Measurements from ENCODE around the gene EMX1. TPM values are rescaled to one million over a fixed set of nuclear protein-coding genes. Genes with fewer than 3 reads are reported as not detected.

Gene EMX1
- total RNA-seq: 0.20 TPM

- ATAC-seq (peak; percentile 84), DNase-seq (ENCODE audit: low spot score) (peak; percentile 85)
Observed at GRCh38 chr2:72917138-72917876, at the start of gene EMX1. EMX1 (plus strand) TSS chr2:72917519; CDS start chr2:72917853, 334 bp downstream.

DNA sequence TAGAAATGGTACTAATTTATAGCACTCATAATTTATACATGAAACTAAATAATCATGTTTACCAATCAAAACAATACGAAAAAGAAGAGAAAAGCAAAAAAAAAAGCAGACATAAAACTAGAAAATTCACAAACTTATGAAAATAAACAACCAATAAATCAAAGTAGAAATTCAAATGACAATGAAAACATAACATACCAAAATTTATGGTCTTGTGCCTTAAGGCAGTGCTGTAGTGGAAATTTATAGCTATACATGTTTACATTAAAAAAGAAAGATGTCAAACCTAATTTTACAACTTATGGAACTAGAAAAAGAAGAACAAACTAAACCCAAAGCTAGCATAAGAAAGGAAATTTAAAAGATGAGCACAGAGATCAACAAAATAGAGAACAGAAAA, 46.3 kb upstream of the EMX1 start:
- ATAC-seq (no peak), DNase-seq (ENCODE audit: low spot score) (no peak)

GRCh38 chr2:72871880-72872279, 45.4 kb upstream of the EMX1 start:
- DNase-seq (ENCODE audit: low spot score): no peak
- ATAC-seq: no peak

- ATAC-seq (no peak), DNase-seq (ENCODE audit: low spot score) (no peak)
Observed at GRCh38 chr2:72883356-72883962, 33.9 kb upstream of the EMX1 start.

DNA sequence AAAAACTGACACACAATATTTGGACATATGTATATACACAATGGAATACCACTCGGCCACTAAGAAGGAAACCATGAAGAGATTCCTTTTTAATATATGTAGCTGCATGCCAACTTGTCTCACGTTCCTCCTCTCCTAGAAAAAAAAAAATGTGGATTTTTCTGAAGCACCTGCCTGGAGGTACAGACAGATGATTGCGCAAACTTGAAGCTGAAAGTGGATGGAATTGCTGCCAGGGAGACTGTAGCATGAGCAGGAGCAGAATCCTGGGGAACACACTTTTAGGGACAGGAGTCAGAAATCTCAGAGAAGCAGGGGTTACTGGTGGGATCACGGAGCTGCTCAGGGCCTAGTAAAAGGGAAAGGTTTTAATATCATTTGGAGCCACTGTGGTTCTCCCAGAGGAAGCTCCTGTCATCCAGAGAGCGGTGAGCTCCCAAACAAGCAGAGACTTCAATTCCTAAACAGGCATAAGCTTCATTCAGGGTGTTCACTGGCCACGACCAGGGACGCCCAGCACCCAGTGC, 30.8 kb upstream of the EMX1 start:
- DNase-seq (ENCODE audit: low spot score) (no peak), ATAC-seq (no peak)

DNA sequence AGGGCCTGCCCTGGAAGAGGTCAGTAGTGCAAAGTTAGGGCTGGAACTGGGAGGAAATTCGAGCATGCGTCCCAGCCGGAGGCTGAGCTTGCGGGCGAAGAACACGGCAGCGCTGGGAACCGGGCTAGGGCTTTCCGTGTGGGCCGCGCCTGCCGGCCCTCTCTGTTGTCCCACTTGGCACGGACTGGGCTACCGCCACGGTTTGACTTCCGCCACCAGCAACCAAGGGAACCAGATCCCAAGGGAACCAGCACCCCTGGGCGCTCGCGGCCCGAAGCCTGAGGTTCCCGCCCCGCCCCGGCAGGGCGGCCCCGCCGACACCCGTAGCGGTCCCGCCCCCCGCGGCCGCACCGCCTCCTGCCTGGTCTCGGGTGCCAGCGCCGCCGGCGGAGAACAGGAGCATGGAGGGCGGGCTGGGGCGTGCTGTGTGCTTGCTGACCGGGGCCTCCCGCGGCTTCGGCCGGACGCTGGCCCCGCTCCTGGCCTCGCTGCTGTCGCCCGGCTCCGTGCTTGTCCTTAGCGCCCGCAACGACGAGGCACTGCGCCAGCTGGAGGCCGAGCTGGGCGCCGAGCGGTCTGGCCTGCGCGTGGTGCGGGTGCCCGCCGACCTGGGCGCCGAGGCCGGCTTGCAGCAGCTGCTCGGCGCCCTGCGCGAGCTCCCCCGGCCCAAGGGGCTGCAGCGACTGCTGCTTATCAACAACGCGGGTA, 30.1 kb upstream of the EMX1 start, which contains the start of gene SPR:
Gene SPR, plus strand, starts transcription at position 377 of the 708 bp plus-strand sequence. Its CDS starts 25 bp downstream, at position 402.
- ATAC-seq (peak; percentile 90), DNase-seq (ENCODE audit: low spot score) (peak; percentile 93)

DNA sequence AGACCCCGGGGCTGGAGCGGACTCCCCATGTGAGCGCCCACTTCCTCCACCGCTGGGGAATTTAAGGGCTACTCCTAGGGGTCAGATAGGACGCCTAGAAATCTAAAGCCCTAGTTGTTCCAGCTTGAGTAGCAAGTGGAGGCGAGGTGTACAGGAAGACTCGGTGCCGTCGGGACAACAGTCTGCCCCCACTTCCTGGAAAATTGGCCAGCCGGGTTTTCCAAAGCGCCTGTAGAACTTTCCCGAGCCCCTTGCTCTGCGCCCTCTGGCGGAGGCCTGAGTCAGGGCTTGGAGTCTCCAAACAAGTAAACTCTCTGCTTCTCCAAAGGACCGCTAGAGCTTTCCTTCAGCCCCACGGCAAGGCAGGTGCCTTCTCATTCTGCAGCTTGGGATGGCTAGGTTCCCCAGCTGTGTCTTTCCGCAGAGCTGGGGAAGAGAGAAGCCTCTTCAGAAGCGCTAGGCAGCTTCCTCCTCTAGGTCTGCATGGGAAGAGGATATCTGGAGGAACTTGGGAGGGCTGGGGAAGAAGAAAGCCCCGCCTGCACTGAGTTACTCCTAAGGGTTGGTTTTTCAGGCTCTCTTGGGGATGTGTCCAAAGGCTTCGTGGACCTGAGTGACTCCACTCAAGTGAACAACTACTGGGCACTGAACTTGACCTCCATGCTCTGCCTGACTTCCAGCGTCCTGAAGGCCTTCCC, 29.4 kb upstream of the EMX1 start:
- peak; percentile 74 for ATAC-seq
- DNase-seq (ENCODE audit: low spot score): peak; percentile 90

DNA sequence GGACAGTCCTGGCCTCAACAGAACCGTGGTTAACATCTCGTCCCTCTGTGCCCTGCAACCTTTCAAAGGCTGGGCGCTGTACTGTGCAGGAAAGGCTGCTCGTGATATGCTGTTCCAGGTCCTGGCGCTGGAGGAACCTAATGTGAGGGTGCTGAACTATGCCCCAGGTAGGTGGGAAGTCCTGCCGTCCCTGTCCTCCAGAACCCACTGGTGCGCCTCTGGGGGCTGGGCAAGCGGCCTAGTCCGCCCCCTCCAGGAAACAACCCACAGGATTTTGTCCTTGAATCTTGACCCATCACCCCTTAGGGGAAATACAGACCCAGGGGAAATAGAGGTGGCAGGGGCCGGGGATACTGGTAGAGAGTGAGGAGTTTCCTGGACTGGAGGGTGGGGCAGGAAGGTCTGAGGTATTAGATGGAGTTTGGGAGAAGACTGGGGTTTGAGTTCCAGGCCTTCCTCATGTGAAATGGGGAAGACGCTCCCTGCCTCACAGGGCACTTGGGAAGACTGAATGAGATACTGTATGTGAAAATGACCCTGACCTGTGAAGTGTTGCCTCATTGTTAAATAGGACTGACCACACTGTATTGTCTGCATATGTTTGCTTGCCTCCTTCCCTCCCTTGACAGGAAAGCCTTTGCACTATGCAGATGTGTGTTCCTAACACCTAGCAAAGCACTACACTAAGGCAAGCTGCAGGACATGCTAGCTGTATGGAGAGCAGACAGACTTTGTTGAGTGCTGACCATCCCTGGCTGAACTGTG, 28.7 kb upstream of the EMX1 start:
- no peak for DNase-seq (ENCODE audit: low spot score)
- no peak for ATAC-seq

GRCh38 chr2:72889991-72890390, 27.3 kb upstream of the EMX1 start:
- ATAC-seq (no peak), DNase-seq (ENCODE audit: low spot score) (no peak)

DNA sequence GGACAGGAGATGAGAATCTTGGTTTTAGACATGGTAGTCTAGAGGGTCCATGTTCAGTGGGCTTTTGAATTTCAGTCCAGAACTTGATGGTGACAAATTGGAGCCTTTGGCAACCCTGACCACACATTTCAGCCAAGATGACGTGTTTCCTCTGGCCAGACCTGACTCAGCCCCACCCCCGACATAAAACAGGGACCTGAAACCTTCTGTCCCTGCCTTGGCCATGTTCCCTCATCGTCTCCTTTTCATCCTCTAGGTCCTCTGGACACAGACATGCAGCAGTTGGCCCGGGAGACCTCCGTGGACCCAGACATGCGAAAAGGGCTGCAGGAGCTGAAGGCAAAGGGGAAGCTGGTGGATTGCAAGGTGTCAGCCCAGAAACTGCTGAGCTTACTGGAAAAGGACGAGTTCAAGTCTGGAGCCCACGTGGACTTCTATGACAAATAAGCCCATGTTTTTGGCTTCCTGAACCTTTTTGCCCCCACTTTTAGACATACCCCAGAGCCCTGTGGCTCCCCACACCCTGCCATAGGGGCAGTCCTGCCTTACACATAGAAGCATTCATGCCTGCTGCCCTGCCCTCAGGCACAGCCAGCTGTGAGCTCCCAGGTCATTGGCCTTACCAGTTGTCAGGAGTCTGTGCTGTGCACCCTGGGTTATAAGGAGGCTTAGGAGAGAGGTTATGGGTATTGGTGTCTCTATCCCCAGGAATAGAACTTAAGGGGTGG, 26.1 kb upstream of the EMX1 start:
- DNase-seq (ENCODE audit: low spot score) (no peak), ATAC-seq (no peak)

GRCh38 chr2:72892506-72893173, 24.7 kb upstream of the EMX1 start:
- peak; percentile 76 for ATAC-seq
- DNase-seq (ENCODE audit: low spot score): peak; percentile 75

DNA sequence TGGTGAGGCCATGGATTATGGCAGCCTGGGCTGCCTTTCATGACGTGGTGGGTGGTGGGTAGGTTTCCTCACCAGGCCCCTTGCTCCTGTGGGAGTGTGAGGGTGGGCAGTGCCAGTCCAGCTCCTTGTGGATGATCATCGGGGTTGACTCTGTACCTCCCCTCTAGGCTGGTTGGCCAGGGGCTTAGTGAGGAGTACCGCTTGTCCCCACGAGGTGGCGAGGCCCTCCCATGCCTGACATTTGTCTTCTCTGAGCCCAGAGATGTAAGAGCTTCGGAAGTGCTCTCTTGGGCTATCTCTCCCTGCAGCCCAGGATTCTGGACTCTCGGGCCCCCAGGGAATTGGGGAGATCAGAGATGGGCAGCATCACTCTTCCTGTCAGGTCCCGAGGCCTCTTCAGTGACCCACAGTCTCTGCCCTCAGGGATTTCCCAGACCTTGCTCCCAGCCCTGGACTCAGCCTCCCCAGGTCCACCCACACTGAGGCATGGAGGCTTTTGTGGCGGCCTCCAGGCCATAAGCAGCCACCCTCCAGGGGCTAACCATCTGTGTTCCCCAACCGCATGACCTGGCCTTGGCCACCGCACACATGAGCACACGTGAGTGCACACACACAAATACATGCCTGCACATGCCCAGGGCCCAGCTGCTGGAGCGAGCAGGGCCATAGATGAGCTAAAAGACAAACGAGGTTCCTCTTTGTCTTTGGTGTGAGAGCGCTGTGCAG, 23.6 kb upstream of the EMX1 start:
- peak; percentile 64 for ATAC-seq
- DNase-seq (ENCODE audit: low spot score): no peak

GRCh38 chr2:72894514-72894913, 22.8 kb upstream of the EMX1 start:
- DNase-seq (ENCODE audit: low spot score) (no peak), ATAC-seq (no peak)

GRCh38 chr2:72895154-72895553, 22.2 kb upstream of the EMX1 start:
- DNase-seq (ENCODE audit: low spot score) (no peak), ATAC-seq (no peak)

DNA sequence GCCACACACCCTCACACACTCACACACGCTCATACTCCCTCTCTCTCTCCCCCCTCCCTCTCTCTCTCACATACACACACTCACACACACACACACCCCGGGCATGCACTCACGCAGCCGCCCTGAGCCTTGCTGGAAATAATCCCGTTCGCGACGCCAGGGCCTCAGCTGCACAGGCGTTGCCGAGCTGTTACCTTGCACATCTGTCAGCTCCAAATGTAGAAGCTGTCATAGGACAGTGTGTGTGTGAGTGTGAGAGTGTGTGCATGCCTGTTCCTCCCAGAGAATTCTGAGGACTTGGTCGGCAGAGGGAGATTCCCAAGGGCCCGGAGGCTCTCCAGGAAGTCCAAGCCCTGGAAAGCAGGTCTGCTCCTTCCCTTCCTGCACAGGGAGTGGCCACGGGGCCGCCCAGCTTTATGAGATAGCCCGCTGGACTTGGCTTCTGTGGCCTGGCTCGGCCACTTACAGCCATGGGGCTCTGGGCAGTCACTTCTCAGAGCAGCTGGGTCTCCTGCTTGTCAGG, 21.5 kb upstream of the EMX1 start:
- no peak for DNase-seq (ENCODE audit: low spot score)
- ATAC-seq: peak; percentile 10

DNA sequence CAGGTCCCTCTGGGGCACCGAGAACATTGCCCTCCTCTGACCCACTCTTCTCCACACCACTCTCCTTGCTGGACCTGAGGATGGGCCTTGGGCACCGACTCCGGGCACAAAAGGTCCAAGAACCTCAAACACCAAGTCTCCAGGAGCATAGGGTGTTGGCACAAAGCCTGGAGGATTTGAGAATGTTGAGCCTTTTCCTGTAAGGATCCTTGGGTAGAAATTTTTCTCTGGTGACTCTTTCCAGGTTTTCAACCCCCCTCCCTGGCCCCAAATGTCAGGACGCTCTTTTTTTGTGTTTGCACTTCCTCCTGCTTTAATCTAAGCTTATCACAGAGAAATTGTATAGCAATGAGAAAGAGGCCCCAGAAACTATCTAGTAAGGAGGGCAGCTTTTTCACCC, 20.9 kb upstream of the EMX1 start:
- no peak for ATAC-seq
- DNase-seq (ENCODE audit: low spot score): no peak

- no peak for DNase-seq (ENCODE audit: low spot score)
- no peak for ATAC-seq
Observed at GRCh38 chr2:72897785-72898584, 19.3 kb upstream of the EMX1 start.
